ENCODE results near the gene DCTN2.
A peak's percentile ranks its signal among the peaks of the same experiment; 100 is the strongest.

DNA sequence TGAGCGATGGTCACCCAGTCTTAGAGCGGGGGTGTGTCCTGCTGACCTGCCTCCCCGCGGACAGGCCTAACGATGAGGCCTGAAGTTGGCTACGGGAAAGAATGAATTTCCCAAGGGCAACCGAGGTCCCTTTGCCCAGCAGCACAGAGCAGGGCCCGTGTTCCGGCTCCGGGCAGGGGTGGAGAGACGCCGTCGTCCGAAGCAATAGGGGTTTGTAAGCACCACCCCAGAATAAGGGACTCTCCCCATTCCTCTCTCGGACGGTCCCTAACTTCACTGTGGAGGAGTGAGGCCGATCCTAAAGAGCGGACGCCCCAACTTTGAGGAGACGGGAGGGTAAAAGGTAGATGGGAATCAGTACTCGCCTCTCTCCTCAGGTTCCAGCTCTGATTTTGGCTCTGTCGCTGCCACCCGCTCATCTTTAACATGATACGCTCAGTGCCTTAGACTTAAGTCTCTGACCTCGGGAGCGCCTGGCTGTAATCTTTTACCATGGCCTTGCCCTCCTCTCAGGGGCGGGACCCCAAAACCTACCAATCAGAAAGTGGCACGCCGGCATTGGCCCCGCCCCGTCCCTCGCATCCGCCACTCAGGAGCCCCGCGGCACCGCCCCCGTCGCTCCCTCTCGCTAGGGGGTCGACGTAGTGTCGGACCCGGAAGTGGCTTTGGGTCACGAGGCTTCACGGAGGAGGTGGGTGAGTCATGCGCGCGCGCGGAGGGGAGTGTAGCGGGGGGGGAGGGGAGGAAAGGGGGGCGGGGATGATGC lies 26.8 kb downstream of the DCTN2 start, which contains the start of gene DDIT3:
- TF ChIP-seq POLR2A (IDR thresholded peaks at IDR 0.05; ENCODE audit: low read depth, low read length) (peak; percentile 100), EZH2 (IDR thresholded peaks at IDR 0.05; ENCODE audit: borderline replicate concordance, low read depth, low read length, severe bottlenecking) (no peak)
- TF ChIP-seq, protein P1, sequence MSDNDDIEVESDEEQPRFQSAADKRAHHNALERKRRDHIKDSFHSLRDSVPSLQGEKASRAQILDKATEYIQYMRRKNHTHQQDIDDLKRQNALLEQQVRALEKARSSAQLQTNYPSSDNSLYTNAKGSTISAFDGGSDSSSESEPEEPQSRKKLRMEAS (IDR thresholded peaks at IDR 0.05; ENCODE audit: insufficient read depth, insufficient read length), result no peak
- TF ChIP-seq, protein P2, sequence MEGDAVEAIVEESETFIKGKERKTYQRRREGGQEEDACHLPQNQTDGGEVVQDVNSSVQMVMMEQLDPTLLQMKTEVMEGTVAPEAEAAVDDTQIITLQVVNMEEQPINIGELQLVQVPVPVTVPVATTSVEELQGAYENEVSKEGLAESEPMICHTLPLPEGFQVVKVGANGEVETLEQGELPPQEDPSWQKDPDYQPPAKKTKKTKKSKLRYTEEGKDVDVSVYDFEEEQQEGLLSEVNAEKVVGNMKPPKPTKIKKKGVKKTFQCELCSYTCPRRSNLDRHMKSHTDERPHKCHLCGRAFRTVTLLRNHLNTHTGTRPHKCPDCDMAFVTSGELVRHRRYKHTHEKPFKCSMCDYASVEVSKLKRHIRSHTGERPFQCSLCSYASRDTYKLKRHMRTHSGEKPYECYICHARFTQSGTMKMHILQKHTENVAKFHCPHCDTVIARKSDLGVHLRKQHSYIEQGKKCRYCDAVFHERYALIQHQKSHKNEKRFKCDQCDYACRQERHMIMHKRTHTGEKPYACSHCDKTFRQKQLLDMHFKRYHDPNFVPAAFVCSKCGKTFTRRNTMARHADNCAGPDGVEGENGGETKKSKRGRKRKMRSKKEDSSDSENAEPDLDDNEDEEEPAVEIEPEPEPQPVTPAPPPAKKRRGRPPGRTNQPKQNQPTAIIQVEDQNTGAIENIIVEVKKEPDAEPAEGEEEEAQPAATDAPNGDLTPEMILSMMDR (IDR thresholded peaks at IDR 0.05; ENCODE audit: extremely low read depth in 1 of 2, insufficient read depth in 1 of 2, low read depth in 1 of 2, low read length in 2 of 2), result no peak

Measured in endothelial cell of umbilical vein (primary cell).